Mesothelial cell of epicardium (in vitro differentiated cells): Measurements from ENCODE around the gene CD300A. TPM values are rescaled to one million over a fixed set of nuclear protein-coding genes. Genes with fewer than 3 reads are reported as not detected.
A peak's percentile ranks its signal among the peaks of the same experiment; 100 is the strongest.

Source experiments
- DNase-seq, 2 experiments: peaks; one replicate each; pipeline ENCODE4 v3.0.0; 2021; ENCODE audit warnings: low spot score in 2 of 2; ENCODE audit not compliant: unreplicated experiment in 2 of 2
- H3K27ac Mint-ChIP-seq: 2 replicates; pipeline ENCODE4 v1.8.0; 2021; ENCODE audit warnings: mixed read lengths
- H3K27me3 Mint-ChIP-seq: 2 replicates; pipeline ENCODE4 v1.8.0; 2021; ENCODE audit warnings: low read depth, mixed read lengths
- H3K36me3 Mint-ChIP-seq: 2 replicates; pipeline ENCODE4 v1.8.0; 2021; ENCODE audit warnings: mixed read lengths
- H3K4me1 Mint-ChIP-seq: 2 replicates; pipeline ENCODE4 v1.8.0; 2021; ENCODE audit warnings: mixed read lengths
- H3K4me3 Mint-ChIP-seq: 2 replicates; pipeline ENCODE4 v1.8.0; 2021; ENCODE audit warnings: mild to moderate bottlenecking, moderate library complexity, mixed read lengths
- H3K9me3 Mint-ChIP-seq: 2 replicates; pipeline ENCODE4 v1.8.0; 2021; ENCODE audit warnings: mixed read lengths
- CTCF ChIP-seq: fragments of 200-600 bp; sonication (generic); IDR thresholded peaks from one replicate; pipeline ENCODE4 v1.5.0; 2021; ENCODE audit warnings: antibody characterized with exemption; ENCODE audit not compliant: unreplicated experiment
- total RNA-seq: library from RNA; stranded (reverse); gene quantifications from 3 replicates; pipeline ENCODE4 v1.2.1, GENCODE V29; 2021

The CD300A gene
- total RNA-seq, 1 donor from 2014 or later, result not detected

- no peak for DNase-seq
- no peak for TF ChIP-seq CTCF
- Mint-ChIP-seq H3K4me3 (no peak overlapping the region), H3K27me3 (peaks cover 34% of the 10 kb centered on the region), H3K36me3 (no peaks in the 10 kb centered on the region), H3K9me3 (peaks cover 16% of the 10 kb centered on the region), H3K27ac (no peak overlapping the region), H3K4me1 (no peaks in the 10 kb centered on the region)
Measured at GRCh38 chr17:74508156-74508555, 41.7 kb downstream of the CD300A start.

- Mint-ChIP-seq H3K36me3 (no peaks in the 10 kb centered on the region), H3K27ac (no peak overlapping the region), H3K4me3 (no peak overlapping the region), H3K9me3 (peaks cover 26% of the 10 kb centered on the region), H3K4me1 (no peaks in the 10 kb centered on the region), H3K27me3 (peaks cover 35% of the 10 kb centered on the region)
- DNase-seq, result no peak
- no peak for TF ChIP-seq CTCF
Measured at GRCh38 chr17:74512036-74512435, 45.6 kb downstream of the CD300A start.

GRCh38 chr17:74512624-74513091, 46.2 kb downstream of the CD300A start:
- no peak for TF ChIP-seq CTCF
- Mint-ChIP-seq H3K4me1 (no peaks in the 10 kb centered on the region), H3K27me3 (peaks cover 31% of the 10 kb centered on the region), H3K27ac (no peak overlapping the region), H3K36me3 (no peaks in the 10 kb centered on the region), H3K4me3 (no peak overlapping the region), H3K9me3 (peaks cover 26% of the 10 kb centered on the region)
- DNase-seq, result no peak

GRCh38 chr17:74513987-74514631, 47.7 kb downstream of the CD300A start:
- Mint-ChIP-seq H3K36me3 (no peaks in the 10 kb centered on the region), H3K4me3 (no peak overlapping the region), H3K4me1 (no peaks in the 10 kb centered on the region), H3K27me3 (peaks cover 25% of the 10 kb centered on the region), H3K9me3 (peaks cover 28% of the 10 kb centered on the region), H3K27ac (peak overlapping the region; percentile 23)
- peak in 1 of 2 experiments; percentile 28 for DNase-seq
- no peak for TF ChIP-seq CTCF

- Mint-ChIP-seq H3K9me3 (peaks cover 26% of the 10 kb centered on the region), H3K27me3 (peaks cover 21% of the 10 kb centered on the region), H3K4me1 (no peaks in the 10 kb centered on the region), H3K36me3 (no peaks in the 10 kb centered on the region), H3K27ac (peak overlapping the region; percentile 23), H3K4me3 (no peak overlapping the region)
- peak in 1 of 2 experiments; percentile 35 for DNase-seq
- no peak for TF ChIP-seq CTCF
Measured at GRCh38 chr17:74514632-74515334, 48.3 kb downstream of the CD300A start.
